IMR-90 (cell line): ENCODE data around the gene INAFM1. TPM values are rescaled to one million over a fixed set of nuclear protein-coding genes. Genes with fewer than 3 reads are reported as not detected.
"Not testable (repeated sequence)": the region's sequence is repeated elsewhere in the genome, so short reads cannot be mapped to it uniquely, and the experiment has no call there.

Experiments
- ATAC-seq: fragments of 200-7000 bp; cut with Tn5 transposase; 2 replicates; pipeline ENCODE4 v1.9.1; 2020; ENCODE audit warnings: low read depth, mild to moderate bottlenecking, moderate library complexity
- BruUV-seq: library from RNA; stranded (reverse); fragments of 400-500 nt; replicated peaks from 2 replicates; lab custom pipeline; 2021; lab: Mats Ljungman, UMichigan
- CTCF ChIA-PET: fragments of 300-600 bp; formaldehyde crosslinking; extraction: SDS; loops from one replicate; lab custom pipeline; 2021; ENCODE audit warnings: antibody characterized with exemption; lab: Yijun Ruan, JAX
- POLR2A ChIA-PET: fragments of 300-600 bp; sonication (Branson Sonifier 250); formaldehyde crosslinking; loops from one replicate; lab custom pipeline; 2022; ENCODE audit warnings: antibody characterized with exemption; ENCODE audit not compliant: unreplicated experiment; lab: Charles Lee
- DNase-seq: peaks from one replicate; pipeline ENCODE4 v3.0.0; 2013
- H2AFZ ChIP-seq: replicated peaks from 2 replicates; pipeline ENCODE3; 2013; ENCODE audit warnings: low read length, mild to moderate bottlenecking; ENCODE audit not compliant: poor library complexity
- H2AK5ac ChIP-seq: 2 replicates; pipeline ENCODE4 v1.6.1; 2013; ENCODE audit warnings: low read depth, low read length, inconsistent platforms
- H2AK9ac ChIP-seq: replicated peaks from 2 replicates; pipeline ENCODE3; 2013; ENCODE audit warnings: mild to moderate bottlenecking, low read depth, low read length, moderate library complexity; ENCODE audit not compliant: poor library complexity
- H2BK120ac ChIP-seq: 2 replicates; pipeline ENCODE4 v1.6.1; 2013; ENCODE audit warnings: low read depth, low read length, inconsistent platforms
- H2BK15ac ChIP-seq: 3 replicates; pipeline ENCODE4 v1.6.1; 2013; ENCODE audit warnings: low read depth, low read length, inconsistent platforms
- H2BK20ac ChIP-seq: 2 replicates; pipeline ENCODE4 v1.6.1; 2013; ENCODE audit warnings: low read depth, mild to moderate bottlenecking, inconsistent platforms, low read length, moderate library complexity
- H2BK5ac ChIP-seq: 2 replicates; pipeline ENCODE4 v1.6.1; 2013; ENCODE audit warnings: mild to moderate bottlenecking, low read depth, low read length, inconsistent platforms; ENCODE audit not compliant: poor library complexity, severe bottlenecking
- H3K14ac ChIP-seq: replicated peaks from 2 replicates; pipeline ENCODE4 v1.6.1; 2013; ENCODE audit warnings: low read depth, low read length, inconsistent platforms
- H3K18ac ChIP-seq: 2 replicates; pipeline ENCODE4 v1.6.1; 2013; ENCODE audit warnings: low read depth, low read length, control low read depth
- H3K23ac ChIP-seq: 2 replicates; pipeline ENCODE4 v1.6.1; 2013; ENCODE audit warnings: low read depth, low read length, inconsistent platforms
- H3K27ac ChIP-seq: 2 replicates; pipeline ENCODE4 v1.5.1; 2013; ENCODE audit warnings: mild to moderate bottlenecking, control low read depth, low read length; ENCODE audit not compliant: insufficient read depth
- H3K27me3 ChIP-seq: 2 replicates; pipeline ENCODE4 v1.6.1; 2013; ENCODE audit warnings: low read length; ENCODE audit not compliant: control insufficient read depth, insufficient read depth
- H3K36me3 ChIP-seq: 2 replicates; pipeline ENCODE4 v1.6.1; 2013; ENCODE audit warnings: low read length, mixed read lengths; ENCODE audit not compliant: control insufficient read depth, insufficient read depth
- H3K4ac ChIP-seq: 2 replicates; pipeline ENCODE4 v1.6.1; 2013; ENCODE audit warnings: low read depth, low read length, inconsistent platforms
- H3K4me1 ChIP-seq: 2 replicates; pipeline ENCODE4 v1.6.1; 2013; ENCODE audit warnings: low read length, mixed read lengths; ENCODE audit not compliant: control insufficient read depth, insufficient read depth
- H3K4me2 ChIP-seq: 2 replicates; pipeline ENCODE4 v1.6.1; 2013; ENCODE audit warnings: low read depth, mild to moderate bottlenecking, control low read depth, low read length, moderate library complexity
- H3K4me3 ChIP-seq: 2 replicates; pipeline ENCODE4 v1.5.1; 2013; ENCODE audit warnings: low read depth, mild to moderate bottlenecking, control low read depth, low read length, moderate library complexity; ENCODE audit not compliant: insufficient read depth
- H3K56ac ChIP-seq: 2 replicates; pipeline ENCODE4 v1.6.1; 2013; ENCODE audit warnings: low read length, inconsistent platforms; ENCODE audit not compliant: insufficient read depth; ENCODE audit errors: extremely low read depth
- H3K79me1 ChIP-seq, 2 experiments: 2 replicates each; pipeline ENCODE4 v1.6.1; 2013; ENCODE audit warnings: low read length in 2 of 2, inconsistent platforms in 1 of 2, low read depth in 1 of 2
- H3K9ac ChIP-seq: 2 replicates; pipeline ENCODE4 v1.6.1; 2013; ENCODE audit warnings: low read depth, low read length, control low read depth
- H3K9me1 ChIP-seq: 2 replicates; pipeline ENCODE4 v1.6.1; 2013; ENCODE audit warnings: low read length, inconsistent platforms; ENCODE audit not compliant: insufficient read depth
- H3K9me3 ChIP-seq: 2 replicates; pipeline ENCODE4 v1.6.1; 2013; ENCODE audit warnings: low read length; ENCODE audit not compliant: control insufficient read depth, insufficient read depth
- H4K20me1 ChIP-seq: 2 replicates; pipeline ENCODE4 v1.6.1; 2013; ENCODE audit warnings: low read length, inconsistent platforms; ENCODE audit not compliant: insufficient read depth
- H4K5ac ChIP-seq: 2 replicates; pipeline ENCODE4 v1.6.1; 2013; ENCODE audit warnings: mild to moderate bottlenecking, low read depth, low read length, control low read depth
- H4K8ac ChIP-seq, 2 experiments: 2 replicates each; pipeline ENCODE4 v1.6.1; 2013; ENCODE audit warnings: low read depth in 2 of 2, low read length in 2 of 2, control low read depth in 1 of 2, inconsistent platforms in 1 of 2
- H4K91ac ChIP-seq: 2 replicates; pipeline ENCODE4 v1.6.1; 2013; ENCODE audit warnings: low read depth, low read length, inconsistent platforms; ENCODE audit not compliant: insufficient read depth
- CHD1 ChIP-seq: IDR thresholded peaks from 2 replicates; pipeline ENCODE4 v1.6.1; 2012; ENCODE audit warnings: low read depth, low read length, improper control_type of control experiment
- SMC3 ChIP-seq: fragments of 150-350 bp; IDR thresholded peaks from 2 replicates; pipeline ENCODE4 v1.6.1; 2016; ENCODE audit warnings: low read depth, mild to moderate bottlenecking, antibody characterized with exemption, low read length, moderate library complexity
- WGBS, 2 experiments: methylation state at CpG; one replicate each; pipeline versions ENCODE4 v1.1.5 to v1.1.7; 2013; ENCODE audit warnings: missing lambda C conversion rate in 2 of 2; ENCODE audit not compliant: insufficient read length in 1 of 2; ENCODE audit errors: extremely low coverage in 2 of 2; 5-methylcytosine and 5-hydroxymethylcytosine counted together
- dilution Hi-C: fragments of 300-500 bp; cut with HindIII; formaldehyde crosslinking; loops from one replicate; pipeline ENCODE4 v1.14.3; 2018; ENCODE audit warnings: low sequenced_read_pairs; ENCODE audit not compliant: unreplicated experiment
- in situ Hi-C: fragments of 300-500 bp; cut with MboI; formaldehyde crosslinking; loops from 3 replicates; pipeline ENCODE4 v1.14.3; 2019; ENCODE audit warnings: low sequenced_read_pairs, inconsistent platforms, mixed read lengths
- intact Hi-C: fragments of 100-400 bp; cut with micrococcal nuclease; formaldehyde crosslinking; loops from 2 replicates; pipeline ENCODE4 v1.10.0; 2022
- polyA plus RNA-seq, 3 experiments: library from polyadenylated mRNA; depleted of rRNA; stranded (reverse); fragments of >200 nt; gene quantifications; 2 replicates each; pipeline ENCODE4 v1.2.3, GENCODE V29; 2012; ENCODE audit warnings: low replicate concordance in 1 of 3
- total RNA-seq: library from RNA; depleted of rRNA; stranded (reverse); fragments of >200 nt; gene quantifications from 2 replicates; pipeline ENCODE4 v1.2.3, GENCODE V29; 2012

INAFM1 gene
- total and polyA plus RNA-seq, 2 of the 4 experiments (the other 2 are of a cell fraction) = 0.36 to 7.8 TPM

- TF ChIP-seq CHD1 = no peak
- no peak for TF ChIP-seq SMC3
Observed at GRCh38 chr19:47275791-47276461, 1.2 kb downstream of the INAFM1 start (continued).

GRCh38 chr19:47276513-47276912, 1.8 kb downstream of the INAFM1 start:
- DNase-seq, H2BK15ac ChIP-seq, H2BK120ac ChIP-seq, H3K18ac ChIP-seq, H3K14ac ChIP-seq, dilution Hi-C loops, ATAC-seq, H3K27ac ChIP-seq, H3K4ac ChIP-seq, H3K4me2 ChIP-seq, H3K4me3 ChIP-seq, H3K56ac ChIP-seq, H3K23ac ChIP-seq, H4K91ac ChIP-seq, H3K9ac ChIP-seq, H2BK5ac ChIP-seq, H3K9me3 ChIP-seq, H4K8ac ChIP-seq, H2AFZ ChIP-seq, H2BK20ac ChIP-seq, BruUV-seq, H2AK9ac ChIP-seq, H4K5ac ChIP-seq, H3K27me3 ChIP-seq: not testable (repeated sequence)
- in situ Hi-C loops = loop anchor here (25.0 kb wide), 1 partner anchor 436 kb away; the partner anchor contains the start of gene EHD2
- H3K79me1 ChIP-seq = peaks cover 6 to 35% of the 10 kb centered on the region in 2 experiments; a peak in 3 of 4 replicates
- ChIA-PET POLR2A (interaction anchor here (0.6 kb wide), 1 partner anchor 118 kb away, joined by 4 read pairs; no protein-coding TSS in a partner anchor), CTCF (interaction anchor here (0.6 to 1.6 kb wide), 4 partner anchors 14 to 197 kb away, joined by 3 read pairs; no protein-coding TSS in a partner anchor)
- intact Hi-C loops = loop anchor here (1.0 kb wide), 1 partner anchor 32 kb away; no protein-coding TSS in a partner anchor
- peaks cover 11% of the 10 kb centered on the region; the same call in 1 of the 2 replicates for H3K36me3 ChIP-seq
- H3K4me1 ChIP-seq = peaks cover 14% of the 10 kb centered on the region
- WGBS, 2 experiments = no CpG with 5 or more reads among the region's 3 CpGs
- peak overlapping the region; percentile 7; the same call in 1 of the 2 replicates for H2AK5ac ChIP-seq
- H3K9me1 ChIP-seq = peaks cover 16% of the 10 kb centered on the region
- H4K20me1 ChIP-seq = peaks cover 20% of the 10 kb centered on the region
